HCT116 (cell line): Measurements from ENCODE around the gene FAM171A2. TPM values are rescaled to one million over a fixed set of nuclear protein-coding genes. Genes with fewer than 3 reads are reported as not detected.

ENCODE experiments used
- ATAC-seq: fragments of 200-7000 bp; cut with Tn5 transposase; 2 replicates; pipeline ENCODE4 v1.9.1; 2020; ENCODE audit warnings: mild to moderate bottlenecking, moderate library complexity
- BruUV-seq: library from RNA; stranded (reverse); fragments of 400-500 nt; replicated peaks from 2 replicates; lab custom pipeline; 2021; lab: Mats Ljungman, UMichigan
- CTCF ChIA-PET: fragments of 300-600 bp; sonication (Branson Sonifier 250); formaldehyde crosslinking; loops from one replicate; lab custom pipeline; 2021; ENCODE audit warnings: antibody characterized with exemption; lab: Charles Lee
- POLR2A ChIA-PET: fragments of 300-600, 350-600 bp; sonication (Branson Sonifier 250); formaldehyde crosslinking; loops from one replicate; lab custom pipeline; 2021; ENCODE audit warnings: antibody characterized with exemption; lab: Charles Lee
- RAD21 ChIA-PET, 2 experiments: fragments of 300-600 bp; sonication (Branson Sonifier 250); formaldehyde crosslinking; loops; one replicate each; lab custom pipeline; 2023; ENCODE audit warnings: low total read pairs in 2 of 2; ENCODE audit not compliant: uncharacterized antibody in 2 of 2, unreplicated experiment in 2 of 2, low non-redundant PET in 1 of 2; lab: Charles Lee
- DNase-seq: peaks from one replicate; pipeline ENCODE4 v3.0.0-alpha.2; 2010; ENCODE audit warnings: low read depth, low spot score
- H2AFZ ChIP-seq: fragments of 200-600 bp; shearing (Covaris generic), sonication (generic); 2 replicates; pipeline ENCODE4 v1.6.1; 2017; ENCODE audit warnings: low read depth, mixed run types, mixed read lengths, antibody characterized with exemption, low read length; ENCODE audit not compliant: poor library complexity, severe bottlenecking
- H3K27ac ChIP-seq: 2 replicates; pipeline ENCODE4 v1.5.1; 2012; ENCODE audit warnings: low read depth, low read length
- H3K27me3 ChIP-seq: fragments of 200-600 bp; sonication (generic); 2 replicates; pipeline ENCODE4 v1.6.1; 2016; ENCODE audit warnings: mixed run types, low read length, mixed read lengths; ENCODE audit not compliant: insufficient read depth
- H3K36me3 ChIP-seq, 2 experiments: fragments of 200-500 bp in 1 of 2; fragments of 200-600 bp in 1 of 2; sonication (Bioruptor generic) in 1 of 2; sonication (generic) in 1 of 2; 2 replicates each; pipeline versions ENCODE4 v1.5.1 to v1.6.1; 2014 to 2016; ENCODE audit warnings: low read length in 2 of 2, inconsistent platforms in 1 of 2, mixed read lengths in 1 of 2, mixed run types in 1 of 2; ENCODE audit not compliant: insufficient read depth in 2 of 2, control insufficient read depth in 1 of 2
- H3K4me1 ChIP-seq, 2 experiments: fragments of 200-600 bp in 1 of 2; sonication (generic) in 1 of 2; 2 replicates each; pipeline versions ENCODE4 v1.5.1 to v1.6.1; 2012 to 2017; ENCODE audit warnings: low read length in 2 of 2, inconsistent platforms in 1 of 2, mild to moderate bottlenecking in 1 of 2, mixed read lengths in 1 of 2, mixed run types in 1 of 2, moderate library complexity in 1 of 2; ENCODE audit not compliant: insufficient read depth in 2 of 2, control insufficient read depth in 1 of 2
- H3K4me2 ChIP-seq: fragments of 200-600 bp; sonication (generic); 2 replicates; pipeline ENCODE4 v1.6.1; 2017; ENCODE audit warnings: mixed run types, low read length, mixed read lengths
- H3K4me3 ChIP-seq, 2 experiments: fragments of 200-600 bp in 1 of 2; sonication (generic) in 1 of 2; replicated peaks in 1 of 2; 2 replicates each; pipeline ENCODE4 v1.5.1; 2011 to 2016; ENCODE audit warnings: low read length in 2 of 2, control low read depth in 1 of 2, low read depth in 1 of 2, mild to moderate bottlenecking in 1 of 2, mixed read lengths in 1 of 2, mixed run types in 1 of 2
- H3K79me2 ChIP-seq: fragments of 200-600 bp; sonication (generic); 2 replicates; pipeline ENCODE4 v1.6.1; 2017; ENCODE audit warnings: mild to moderate bottlenecking, mixed run types, low read length, moderate library complexity, mixed read lengths; ENCODE audit not compliant: insufficient read depth
- H3K9ac ChIP-seq: fragments of 200-600 bp; sonication (generic); 2 replicates; pipeline ENCODE4 v1.6.1; 2016; ENCODE audit warnings: low read length, mixed read lengths
- H3K9me2 ChIP-seq: fragments of 200-600 bp; sonication (generic), shearing (Covaris generic); 2 replicates; pipeline ENCODE4 v1.6.1; 2017; ENCODE audit warnings: mixed run types, mild to moderate bottlenecking, moderate library complexity; ENCODE audit not compliant: insufficient read depth
- H3K9me3 ChIP-seq, 2 experiments: fragments of 200-500 bp in 1 of 2; fragments of 200-600 bp in 1 of 2; sonication (Bioruptor generic) in 1 of 2; sonication (generic) in 1 of 2; 2 replicates each; pipeline ENCODE4 v1.6.1; 2014 to 2017; ENCODE audit warnings: low read length in 2 of 2, mixed read lengths in 2 of 2, inconsistent platforms in 1 of 2, low read depth in 1 of 2, mild to moderate bottlenecking in 1 of 2, mixed run types in 1 of 2, moderate library complexity in 1 of 2; ENCODE audit not compliant: control insufficient read depth in 1 of 2, insufficient read depth in 1 of 2
- H4K20me1 ChIP-seq: fragments of 200-600 bp; sonication (generic), shearing (Covaris generic); 2 replicates; pipeline ENCODE4 v1.6.1; 2017; ENCODE audit warnings: mixed run types, mild to moderate bottlenecking, moderate library complexity; ENCODE audit not compliant: insufficient read depth
- ATF3 ChIP-seq: IDR thresholded peaks from 2 replicates; pipeline ENCODE4 v1.6.1; 2012
- CBX3 ChIP-seq: IDR thresholded peaks from 2 replicates; pipeline ENCODE4 v1.6.1; 2012; ENCODE audit warnings: low read depth
- CEBPB ChIP-seq: IDR thresholded peaks from 2 replicates; pipeline ENCODE4 v1.6.1; 2012; ENCODE audit warnings: low read depth
- ELF1 ChIP-seq: IDR thresholded peaks from 2 replicates; pipeline ENCODE4 v1.6.1; 2012; ENCODE audit warnings: low read depth, borderline replicate concordance
- EZH2 ChIP-seq: fragments of 200-600 bp; sonication (generic); IDR thresholded peaks from 2 replicates; pipeline ENCODE4 v1.6.1; 2017; ENCODE audit warnings: antibody characterized with exemption, mixed run types
- EZH2phosphoT487 ChIP-seq: fragments of 200-600 bp; IDR thresholded peaks from 2 replicates; pipeline ENCODE4 v1.6.1; 2018; ENCODE audit warnings: antibody characterized with exemption, borderline replicate concordance
- FOSL1 ChIP-seq: IDR thresholded peaks from 2 replicates; pipeline ENCODE4 v1.6.1; 2012; ENCODE audit warnings: low read depth
- JUND ChIP-seq: IDR thresholded peaks from 2 replicates; pipeline ENCODE4 v1.6.1; 2012
- MAX ChIP-seq: IDR thresholded peaks from 2 replicates; pipeline ENCODE4 v1.6.1; 2012
- POLR2A ChIP-seq: IDR thresholded peaks from 2 replicates; pipeline ENCODE4 v1.7.0; 2011; ENCODE audit warnings: borderline replicate concordance; ENCODE audit not compliant: insufficient read depth, insufficient read length; ENCODE audit errors: extremely low read depth
- POLR2AphosphoS5 ChIP-seq: IDR thresholded peaks from 2 replicates; pipeline ENCODE4 v1.6.1; 2011; ENCODE audit warnings: mild to moderate bottlenecking, low read depth, low read length, moderate library complexity
- RAD21 ChIP-seq: IDR thresholded peaks from 2 replicates; pipeline ENCODE4 v1.6.1; 2012; ENCODE audit warnings: low read depth, mild to moderate bottlenecking
- REST ChIP-seq: IDR thresholded peaks from 2 replicates; pipeline ENCODE4 v1.6.1; 2012; ENCODE audit warnings: low read depth
- SP1 ChIP-seq: IDR thresholded peaks from 2 replicates; pipeline ENCODE4 v1.6.1; 2012; ENCODE audit warnings: low read depth
- TCF7L2 ChIP-seq: IDR thresholded peaks from 2 replicates; pipeline ENCODE4 v1.7.0; 2011; ENCODE audit warnings: borderline replicate concordance, inconsistent platforms; ENCODE audit not compliant: insufficient read depth, insufficient read length; ENCODE audit errors: extremely low read depth
- YY1 ChIP-seq: IDR thresholded peaks from 2 replicates; pipeline ENCODE4 v1.6.1; 2011; ENCODE audit warnings: low read length, low read depth, moderate library complexity, mild to moderate bottlenecking; ENCODE audit not compliant: insufficient replicate concordance; ENCODE audit errors: extremely low read depth
- ZBTB33 ChIP-seq: IDR thresholded peaks from 2 replicates; pipeline ENCODE4 v1.6.1; 2011; ENCODE audit warnings: mild to moderate bottlenecking, low read length, moderate library complexity; ENCODE audit not compliant: insufficient replicate concordance; ENCODE audit errors: extremely low read depth
- ZFX ChIP-seq: fragments of 450-650 bp; IDR thresholded peaks from 2 replicates; pipeline ENCODE4 v1.6.1; 2017
- ZNF274 ChIP-seq: fragments of 200-500 bp; sonication (Bioruptor generic); IDR thresholded peaks from 2 replicates; pipeline ENCODE4 v1.6.1; 2014; ENCODE audit warnings: mild to moderate bottlenecking, low read depth, low read length, inconsistent platforms
- intact Hi-C: fragments of 100-400 bp; cut with micrococcal nuclease; formaldehyde crosslinking; loops from 2 replicates; pipeline ENCODE4 v1.10.0; 2022
- total RNA-seq: library from RNA; stranded (reverse); gene quantifications from one replicate; pipeline ENCODE4 v1.2.1, GENCODE V29; 2021; ENCODE audit not compliant: unreplicated experiment

The FAM171A2 gene
- total RNA-seq, 1 experiment from 2014 or later, result 18.0 TPM

GRCh38 chr17:44379887-44380286, 16.2 kb upstream of the FAM171A2 start:
- ChIA-PET RAD21 (no interaction called here), POLR2A (no interaction called here), CTCF (no interaction called here)
- Histone ChIP-seq H3K9me2 (no peaks in the 10 kb centered on the region), H3K4me3 (no peak overlapping the region), H3K4me2 (no peak overlapping the region), H3K4me1 (peaks cover 1 to 5% of the 10 kb centered on the region in 2 experiments; a peak in 3 of 4 replicates), H3K9ac (no peak overlapping the region), H3K27me3 (no peaks in the 10 kb centered on the region), H3K27ac (no peak overlapping the region), H3K79me2 (no peaks in the 10 kb centered on the region), H3K36me3 (no peaks in the 10 kb centered on the region), H4K20me1 (no peaks in the 10 kb centered on the region), H3K9me3 (no peaks in the 10 kb centered on the region), H2AFZ (no peak overlapping the region)
- BruUV-seq, result no TSS peak
- ATAC-seq (no peak), DNase-seq (no peak)
- intact Hi-C loops, result no loop called here
- no peak for TF ChIP-seq REST
- TF ChIP-seq YY1, result no peak
- TF ChIP-seq TCF7L2, result no peak
- no peak for TF ChIP-seq SP1
- no peak for TF ChIP-seq POLR2AphosphoS5
- no peak for TF ChIP-seq EZH2phosphoT487
- TF ChIP-seq MAX, result no peak
- TF ChIP-seq ZFX, result no peak
- no peak for TF ChIP-seq JUND
- TF ChIP-seq RAD21, result no peak
- TF ChIP-seq ELF1, result no peak
- no peak for TF ChIP-seq POLR2A
- no peak for TF ChIP-seq ATF3
- TF ChIP-seq ZBTB33, result no peak
- TF ChIP-seq EZH2, result no peak
- no peak for TF ChIP-seq CBX3
- TF ChIP-seq ZNF274, result no peak
- TF ChIP-seq FOSL1, result no peak
- TF ChIP-seq CEBPB, result no peak
